HEK293 (cell line): ENCODE measurements around the gene NXPH4.

ENCODE experiments used
- CTCF ChIP-seq: fragments of 450-650 bp; formaldehyde crosslinking; IDR thresholded peaks from 2 replicates; pipeline ENCODE4 v1.5.1; 2016; ENCODE audit warnings: missing biosample characterization, missing genetic modification characterization
- YY1 ChIP-seq: fragments of 450-650 bp; formaldehyde crosslinking; IDR thresholded peaks from 2 replicates; pipeline ENCODE4 v1.5.1; 2018; ENCODE audit warnings: missing biosample characterization, missing genetic modification characterization

GRCh38 chr12:57190821-57191220 is 25.8 kb upstream of the NXPH4 start:
- no peak for TF ChIP-seq CTCF (tag by site-specific recombination)
- TF ChIP-seq YY1, result no peak
